ENCODE results near the gene CORO1A. TPM values are rescaled to one million over a fixed set of nuclear protein-coding genes. Genes with fewer than 3 reads are reported as not detected.

CORO1A gene
- 843 and 845 TPM in 2 replicates for total RNA-seq

- Mint-ChIP-seq H3K27me3 (ENCODE audit: low read depth) (no peaks in the 10 kb centered on the region), H3K27ac (peak within 1 kb of the TSS; percentile 97), H3K4me3 (ENCODE audit: low read depth) (peak within 1 kb of the TSS; percentile 100), H3K36me3 (ENCODE audit: low read depth) (peaks cover 45% of the 10 kb centered on the region), H3K4me1 (ENCODE audit: low read depth) (peaks cover 26% of the 10 kb centered on the region), H3K9me3 (no peaks in the 10 kb centered on the region)
- peak; percentile 85 for DNase-seq (ENCODE audit: low spot score)
- intact Hi-C loops (cut with micrococcal nuclease): no loop called here
These were observed at the start of gene CORO1A for GRCh38 chr16:30183233-30184095. TSS of gene CORO1A (plus strand) at chr16:30183602. CDS start at chr16:30185210, 1,608 bp downstream.

- Mint-ChIP-seq H3K27me3 (ENCODE audit: low read depth) (no peaks in the 10 kb centered on the region), H3K27ac (no peak overlapping the region), H3K4me3 (ENCODE audit: low read depth) (no peak overlapping the region), H3K36me3 (ENCODE audit: low read depth) (no peaks in the 10 kb centered on the region), H3K4me1 (ENCODE audit: low read depth) (peaks cover 15% of the 10 kb centered on the region), H3K9me3 (no peaks in the 10 kb centered on the region)
- intact Hi-C loops (cut with micrococcal nuclease): no loop called here
- DNase-seq (ENCODE audit: low spot score): no peak
These were observed 46.3 kb upstream of the CORO1A start for GRCh38 chr16:30136971-30137605.

- intact Hi-C loops (cut with micrococcal nuclease): no loop called here
- Mint-ChIP-seq H3K4me1 (ENCODE audit: low read depth) (peaks cover 15% of the 10 kb centered on the region), H3K27ac (no peak overlapping the region), H3K4me3 (ENCODE audit: low read depth) (no peak overlapping the region), H3K9me3 (no peaks in the 10 kb centered on the region), H3K36me3 (ENCODE audit: low read depth) (no peaks in the 10 kb centered on the region), H3K27me3 (ENCODE audit: low read depth) (no peaks in the 10 kb centered on the region)
- DNase-seq (ENCODE audit: low spot score): no peak
These were observed 45.5 kb upstream of the CORO1A start for GRCh38 chr16:30137897-30138296.

GRCh38 chr16:30139583-30140481 is 43.6 kb upstream of the CORO1A start:
- H3K4me1 Mint-ChIP-seq (ENCODE audit: low read depth): peaks cover 20% of the 10 kb centered on the region
- H3K27me3 Mint-ChIP-seq (ENCODE audit: low read depth): no peaks in the 10 kb centered on the region
- DNase-seq (ENCODE audit: low spot score): no peak
- no peaks in the 10 kb centered on the region for H3K9me3 Mint-ChIP-seq
- no peaks in the 10 kb centered on the region for H3K36me3 Mint-ChIP-seq (ENCODE audit: low read depth)
- H3K4me3 Mint-ChIP-seq (ENCODE audit: low read depth): no peak overlapping the region
- H3K27ac Mint-ChIP-seq: peak overlapping the region; percentile 78
- intact Hi-C loops (cut with micrococcal nuclease): no loop called here

- no peaks in the 10 kb centered on the region for H3K36me3 Mint-ChIP-seq (ENCODE audit: low read depth)
- no peak for DNase-seq (ENCODE audit: low spot score)
- peaks cover 23% of the 10 kb centered on the region for H3K4me1 Mint-ChIP-seq (ENCODE audit: low read depth)
- peak overlapping the region; percentile 49 for H3K27ac Mint-ChIP-seq
- intact Hi-C loops (cut with micrococcal nuclease): no loop called here
- H3K4me3 Mint-ChIP-seq (ENCODE audit: low read depth): no peak overlapping the region
- H3K9me3 Mint-ChIP-seq: no peaks in the 10 kb centered on the region
- H3K27me3 Mint-ChIP-seq (ENCODE audit: low read depth): no peaks in the 10 kb centered on the region
These were observed 41.7 kb upstream of the CORO1A start for GRCh38 chr16:30141750-30142149.

- Mint-ChIP-seq H3K9me3 (no peaks in the 10 kb centered on the region), H3K36me3 (ENCODE audit: low read depth) (no peaks in the 10 kb centered on the region), H3K27me3 (ENCODE audit: low read depth) (no peaks in the 10 kb centered on the region), H3K4me3 (ENCODE audit: low read depth) (no peak overlapping the region), H3K27ac (peak overlapping the region; percentile 29), H3K4me1 (ENCODE audit: low read depth) (peaks cover 20% of the 10 kb centered on the region)
- intact Hi-C loops (cut with micrococcal nuclease): no loop called here
- DNase-seq (ENCODE audit: low spot score): peak; percentile 17
These were observed 40.6 kb upstream of the CORO1A start for GRCh38 chr16:30142672-30143346.

GRCh38 chr16:30143347-30143702 is 40.1 kb upstream of the CORO1A start:
- H3K4me1 Mint-ChIP-seq (ENCODE audit: low read depth): peaks cover 20% of the 10 kb centered on the region
- H3K27ac Mint-ChIP-seq: peak overlapping the region; percentile 29
- H3K27me3 Mint-ChIP-seq (ENCODE audit: low read depth): no peaks in the 10 kb centered on the region
- no peak overlapping the region for H3K4me3 Mint-ChIP-seq (ENCODE audit: low read depth)
- DNase-seq (ENCODE audit: low spot score): no peak
- H3K9me3 Mint-ChIP-seq: no peaks in the 10 kb centered on the region
- intact Hi-C loops (cut with micrococcal nuclease): no loop called here
- no peaks in the 10 kb centered on the region for H3K36me3 Mint-ChIP-seq (ENCODE audit: low read depth)

GRCh38 chr16:30144017-30144416 is 39.4 kb upstream of the CORO1A start:
- peaks cover 20% of the 10 kb centered on the region for H3K4me1 Mint-ChIP-seq (ENCODE audit: low read depth)
- no peak overlapping the region for H3K27ac Mint-ChIP-seq
- no peak overlapping the region for H3K4me3 Mint-ChIP-seq (ENCODE audit: low read depth)
- H3K9me3 Mint-ChIP-seq: peaks cover 7% of the 10 kb centered on the region
- no peak for DNase-seq (ENCODE audit: low spot score)
- intact Hi-C loops (cut with micrococcal nuclease): no loop called here
- H3K36me3 Mint-ChIP-seq (ENCODE audit: low read depth): no peaks in the 10 kb centered on the region
- H3K27me3 Mint-ChIP-seq (ENCODE audit: low read depth): no peaks in the 10 kb centered on the region

- H3K27ac Mint-ChIP-seq: no peak overlapping the region
- peaks cover 14% of the 10 kb centered on the region for H3K9me3 Mint-ChIP-seq
- no peak for DNase-seq (ENCODE audit: low spot score)
- intact Hi-C loops (cut with micrococcal nuclease): no loop called here
- H3K36me3 Mint-ChIP-seq (ENCODE audit: low read depth): peaks cover 6% of the 10 kb centered on the region
- peaks cover 14% of the 10 kb centered on the region for H3K4me1 Mint-ChIP-seq (ENCODE audit: low read depth)
- no peaks in the 10 kb centered on the region for H3K27me3 Mint-ChIP-seq (ENCODE audit: low read depth)
- no peak overlapping the region for H3K4me3 Mint-ChIP-seq (ENCODE audit: low read depth)
These were observed 38.5 kb upstream of the CORO1A start for GRCh38 chr16:30144917-30145316.

GRCh38 chr16:30145657-30146056 is 37.7 kb upstream of the CORO1A start:
- Mint-ChIP-seq H3K27me3 (ENCODE audit: low read depth) (no peaks in the 10 kb centered on the region), H3K9me3 (peaks cover 14% of the 10 kb centered on the region), H3K36me3 (ENCODE audit: low read depth) (peaks cover 6% of the 10 kb centered on the region), H3K4me1 (ENCODE audit: low read depth) (peaks cover 12% of the 10 kb centered on the region), H3K27ac (no peak overlapping the region), H3K4me3 (ENCODE audit: low read depth) (no peak overlapping the region)
- DNase-seq (ENCODE audit: low spot score): no peak
- intact Hi-C loops (cut with micrococcal nuclease): no loop called here

GRCh38 chr16:30147843-30148510 is 35.4 kb upstream of the CORO1A start:
- intact Hi-C loops (cut with micrococcal nuclease): no loop called here
- Mint-ChIP-seq H3K27me3 (ENCODE audit: low read depth) (no peaks in the 10 kb centered on the region), H3K27ac (no peak overlapping the region), H3K9me3 (peaks cover 14% of the 10 kb centered on the region), H3K36me3 (ENCODE audit: low read depth) (peaks cover 6% of the 10 kb centered on the region), H3K4me1 (ENCODE audit: low read depth) (peaks cover 7% of the 10 kb centered on the region), H3K4me3 (ENCODE audit: low read depth) (no peak overlapping the region)
- no peak for DNase-seq (ENCODE audit: low spot score)

Measured in activated T-helper 2 cell treated with anti-CD3 and anti-CD28 coated beads, Interferon-gamma antibody, Interleukin-2, Interleukin-4, amounts not matched to agents 10 μg/mL and 5 μg/mL and 100 μg/mL, durations not matched to agents 14 hours and 24 hours and 36 hours (primary cell).